ENCODE results near the gene LGALS9. TPM values are rescaled to one million over a fixed set of nuclear protein-coding genes. Genes with fewer than 3 reads are reported as not detected.

The LGALS9 gene
- total and polyA plus RNA-seq, 2 experiments from 2014 or later = 3.2 to 4.1 TPM

- Histone ChIP-seq H3K9ac (no peak overlapping the region), H3K27ac (no peak overlapping the region), H3K79me2 (ENCODE audit: insufficient read depth) (no peaks in the 10 kb centered on the region), H2AFZ (no peak overlapping the region), H3K9me3 (ENCODE audit: low read depth) (no peaks in the 10 kb centered on the region), H3K9me2 (ENCODE audit: insufficient read depth) (no peaks in the 10 kb centered on the region), H3K4me1 (ENCODE audit: insufficient read depth) (no peaks in the 10 kb centered on the region), H3F3A (ENCODE audit: insufficient read depth) (no peaks in the 10 kb centered on the region), H3K4me2 (ENCODE audit: unreplicated experiment) (no peak overlapping the region), H3K27me3 (replicated peaks; ENCODE audit: insufficient read depth) (no peaks in the 10 kb centered on the region), H3K4me3 (no peak overlapping the region), H3K36me3 (ENCODE audit: low read depth) (no peaks in the 10 kb centered on the region), H4K20me1 (ENCODE audit: insufficient read depth) (no peaks in the 10 kb centered on the region)
- in situ Hi-C loops (cut with MboI) = no loop called here
- no peak for DNase-seq
- WGBS, 2 experiments (ENCODE audit: low coverage in 1 of 2, low lambda C conversion rate in 2 of 2, missing lambda C conversion rate in 2 of 2) = 83 to 87% methylated on average over 9 of the region's 9 CpGs
- TF ChIP-seq EZH2 (IDR thresholded peaks at IDR 0.05; ENCODE audit: insufficient read depth, poor library complexity, severe bottlenecking) (no peak), EZH2phosphoT487 (IDR thresholded peaks at IDR 0.05; ENCODE audit: insufficient read depth, low read depth) (no peak)
Measured at GRCh38 chr17:27593232-27593856, 37.6 kb upstream of the LGALS9 start.

GRCh38 chr17:27593857-27594255 is 37.1 kb upstream of the LGALS9 start:
- Histone ChIP-seq H2AFZ (no peak overlapping the region), H3K9me2 (ENCODE audit: insufficient read depth) (no peaks in the 10 kb centered on the region), H3K9ac (no peak overlapping the region), H3F3A (ENCODE audit: insufficient read depth) (no peaks in the 10 kb centered on the region), H3K4me3 (no peak overlapping the region), H3K4me1 (ENCODE audit: insufficient read depth) (no peaks in the 10 kb centered on the region), H4K20me1 (ENCODE audit: insufficient read depth) (no peaks in the 10 kb centered on the region), H3K36me3 (ENCODE audit: low read depth) (no peaks in the 10 kb centered on the region), H3K4me2 (ENCODE audit: unreplicated experiment) (no peak overlapping the region), H3K9me3 (ENCODE audit: low read depth) (no peaks in the 10 kb centered on the region), H3K27me3 (replicated peaks; ENCODE audit: insufficient read depth) (no peaks in the 10 kb centered on the region), H3K79me2 (ENCODE audit: insufficient read depth) (no peaks in the 10 kb centered on the region), H3K27ac (no peak overlapping the region)
- TF ChIP-seq EZH2phosphoT487 (IDR thresholded peaks at IDR 0.05; ENCODE audit: insufficient read depth, low read depth) (no peak), EZH2 (IDR thresholded peaks at IDR 0.05; ENCODE audit: insufficient read depth, poor library complexity, severe bottlenecking) (no peak)
- DNase-seq = no peak
- in situ Hi-C loops (cut with MboI) = no loop called here
- 89 to 90% methylated on average over 3 of the region's 3 CpGs for WGBS, 2 experiments (ENCODE audit: low coverage in 1 of 2, low lambda C conversion rate in 2 of 2, missing lambda C conversion rate in 2 of 2)

GRCh38 chr17:27595208-27595607 is 35.8 kb upstream of the LGALS9 start:
- Histone ChIP-seq H3K9ac (no peak overlapping the region), H2AFZ (no peak overlapping the region), H3K79me2 (ENCODE audit: insufficient read depth) (no peaks in the 10 kb centered on the region), H3K4me3 (no peak overlapping the region), H3K27me3 (replicated peaks; ENCODE audit: insufficient read depth) (no peaks in the 10 kb centered on the region), H4K20me1 (ENCODE audit: insufficient read depth) (no peaks in the 10 kb centered on the region), H3F3A (ENCODE audit: insufficient read depth) (no peaks in the 10 kb centered on the region), H3K4me1 (ENCODE audit: insufficient read depth) (no peaks in the 10 kb centered on the region), H3K27ac (no peak overlapping the region), H3K36me3 (ENCODE audit: low read depth) (no peaks in the 10 kb centered on the region), H3K9me2 (ENCODE audit: insufficient read depth) (no peaks in the 10 kb centered on the region), H3K4me2 (ENCODE audit: unreplicated experiment) (no peak overlapping the region), H3K9me3 (ENCODE audit: low read depth) (no peaks in the 10 kb centered on the region)
- no peak for DNase-seq
- 100% methylated on average over 2 of the region's 2 CpGs for WGBS, 2 experiments (ENCODE audit: low coverage in 1 of 2, low lambda C conversion rate in 2 of 2, missing lambda C conversion rate in 2 of 2)
- no peak for TF ChIP-seq EZH2 (IDR thresholded peaks at IDR 0.05; ENCODE audit: insufficient read depth, poor library complexity, severe bottlenecking)
- TF ChIP-seq EZH2phosphoT487 (IDR thresholded peaks at IDR 0.05; ENCODE audit: insufficient read depth, low read depth) = no peak
- in situ Hi-C loops (cut with MboI) = no loop called here

- in situ Hi-C loops (cut with MboI) = no loop called here
- H3K4me1 ChIP-seq (ENCODE audit: insufficient read depth) = no peaks in the 10 kb centered on the region
- H3K36me3 ChIP-seq (ENCODE audit: low read depth) = no peaks in the 10 kb centered on the region
- H3K9me2 ChIP-seq (ENCODE audit: insufficient read depth) = no peaks in the 10 kb centered on the region
- H3K4me2 ChIP-seq (ENCODE audit: unreplicated experiment) = no peak overlapping the region
- no peaks in the 10 kb centered on the region for H3K9me3 ChIP-seq (ENCODE audit: low read depth)
- no peaks in the 10 kb centered on the region for H3K27me3 ChIP-seq (replicated peaks; ENCODE audit: insufficient read depth)
- no peak overlapping the region for H3K9ac ChIP-seq
- H3F3A ChIP-seq (ENCODE audit: insufficient read depth) = no peaks in the 10 kb centered on the region
- H3K79me2 ChIP-seq (ENCODE audit: insufficient read depth) = no peaks in the 10 kb centered on the region
- H3K27ac ChIP-seq = no peak overlapping the region
- no peak for DNase-seq
- H3K4me3 ChIP-seq = no peak overlapping the region
- no peaks in the 10 kb centered on the region for H4K20me1 ChIP-seq (ENCODE audit: insufficient read depth)
- no peak overlapping the region for H2AFZ ChIP-seq
- WGBS, 2 experiments (ENCODE audit: low coverage in 1 of 2, low lambda C conversion rate in 2 of 2, missing lambda C conversion rate in 2 of 2) = 58 to 66% methylated on average over 4 of the region's 4 CpGs
- TF ChIP-seq EZH2phosphoT487 (IDR thresholded peaks at IDR 0.05; ENCODE audit: insufficient read depth, low read depth) = no peak
- no peak for TF ChIP-seq EZH2 (IDR thresholded peaks at IDR 0.05; ENCODE audit: insufficient read depth, poor library complexity, severe bottlenecking)
Measured at GRCh38 chr17:27596096-27596495, 34.9 kb upstream of the LGALS9 start.
